ENCODE data around the gene C14orf180.
"Not testable (repeated sequence)": the region's sequence is repeated elsewhere in the genome, so short reads cannot be mapped to it uniquely, and the experiment has no call there.

Gene C14orf180

GRCh38 chr14:104634138-104634760 is 54.7 kb downstream of the C14orf180 start:
- no peak for ATAC-seq
- Mint-ChIP-seq H3K27me3 (peaks cover 13% of the 10 kb centered on the region), H3K9me3 (no peaks in the 10 kb centered on the region), H3K27ac (no peak overlapping the region), H3K4me3 (no peak overlapping the region), H3K4me1 (no peaks in the 10 kb centered on the region)
- no peak for DNase-seq

GRCh38 chr14:104634886-104635570 is 55.5 kb downstream of the C14orf180 start:
- no peak overlapping the region for H3K4me3 Mint-ChIP-seq
- H3K27me3 Mint-ChIP-seq, result peaks cover 21% of the 10 kb centered on the region
- ATAC-seq (peak; percentile 19), DNase-seq (no peak)
- no peak overlapping the region for H3K27ac Mint-ChIP-seq
- H3K4me1 Mint-ChIP-seq, result peaks cover 4% of the 10 kb centered on the region
- H3K9me3 Mint-ChIP-seq, result no peaks in the 10 kb centered on the region

DNA sequence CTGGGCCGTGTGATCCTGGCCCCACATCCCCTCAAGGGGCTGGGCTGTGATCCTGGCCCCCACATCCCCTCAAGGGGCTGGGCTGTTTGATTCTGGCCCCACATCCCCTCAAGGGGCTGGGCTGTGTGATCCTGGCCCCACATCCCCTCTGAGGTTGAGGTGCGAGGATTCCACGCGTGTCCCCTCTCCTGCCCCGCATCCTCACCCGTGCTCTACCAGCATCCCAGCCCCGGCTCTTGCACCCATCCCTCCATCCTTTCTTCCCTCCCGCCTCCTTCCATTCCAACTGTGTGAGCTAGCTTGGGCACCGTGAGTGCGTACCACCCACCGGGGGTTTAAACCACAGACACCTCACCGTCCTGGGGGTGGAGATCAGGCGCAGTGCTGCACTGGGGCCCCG is 56.2 kb downstream of the C14orf180 start:
- Mint-ChIP-seq H3K9me3 (no peaks in the 10 kb centered on the region), H3K27me3 (peaks cover 24% of the 10 kb centered on the region), H3K27ac (no peak overlapping the region), H3K4me3 (no peak overlapping the region), H3K4me1 (peaks cover 6% of the 10 kb centered on the region)
- ATAC-seq, result no peak
- no peak for DNase-seq

GRCh38 chr14:104636131-104636530 is 56.6 kb downstream of the C14orf180 start:
- Mint-ChIP-seq H3K27me3 (peaks cover 24% of the 10 kb centered on the region), H3K9me3 (no peaks in the 10 kb centered on the region), H3K4me3 (no peak overlapping the region), H3K27ac (peak overlapping the region in 1 of 2 donors; percentile 13), H3K4me1 (peaks cover 6% of the 10 kb centered on the region)
- DNase-seq (no peak), ATAC-seq (no peak)

DNA sequence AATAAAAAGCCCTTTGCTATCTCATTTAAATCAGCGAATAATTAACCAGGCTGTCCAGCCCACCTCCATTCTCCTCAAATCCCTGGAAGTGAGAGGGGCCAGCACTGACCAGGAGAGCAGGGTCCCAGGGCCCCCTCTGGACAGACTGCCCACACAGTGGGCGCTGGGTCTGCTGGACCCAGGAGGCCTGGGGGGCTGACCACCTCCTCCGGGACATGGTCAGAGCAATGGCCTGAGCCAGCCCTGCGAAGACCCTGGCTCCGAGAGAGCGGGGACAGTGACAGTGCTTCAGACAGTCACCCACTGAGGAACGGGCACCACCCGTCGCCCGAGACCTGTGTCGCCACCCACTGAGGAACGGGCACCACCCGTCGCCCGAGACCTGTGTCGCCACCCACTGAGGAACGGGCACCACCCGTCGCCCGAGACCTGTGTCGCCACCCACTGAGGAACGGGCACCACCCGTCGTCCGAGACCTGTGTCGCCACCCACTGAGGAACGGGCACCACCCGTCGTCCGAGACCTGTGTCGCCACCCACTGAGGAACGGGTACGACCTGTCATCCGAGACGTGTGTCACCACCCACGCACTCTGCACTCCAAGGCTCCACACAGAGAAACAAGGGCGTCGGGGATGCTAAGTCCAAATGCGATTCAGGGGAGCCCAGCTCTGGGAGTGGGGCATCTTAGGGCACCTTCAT is 57.4 kb downstream of the C14orf180 start:
- not testable (repeated sequence) for ATAC-seq, H3K4me1 Mint-ChIP-seq, H3K27ac Mint-ChIP-seq, DNase-seq, H3K9me3 Mint-ChIP-seq, H3K4me3 Mint-ChIP-seq
- peaks cover 24% of the 10 kb centered on the region for H3K27me3 Mint-ChIP-seq

DNA sequence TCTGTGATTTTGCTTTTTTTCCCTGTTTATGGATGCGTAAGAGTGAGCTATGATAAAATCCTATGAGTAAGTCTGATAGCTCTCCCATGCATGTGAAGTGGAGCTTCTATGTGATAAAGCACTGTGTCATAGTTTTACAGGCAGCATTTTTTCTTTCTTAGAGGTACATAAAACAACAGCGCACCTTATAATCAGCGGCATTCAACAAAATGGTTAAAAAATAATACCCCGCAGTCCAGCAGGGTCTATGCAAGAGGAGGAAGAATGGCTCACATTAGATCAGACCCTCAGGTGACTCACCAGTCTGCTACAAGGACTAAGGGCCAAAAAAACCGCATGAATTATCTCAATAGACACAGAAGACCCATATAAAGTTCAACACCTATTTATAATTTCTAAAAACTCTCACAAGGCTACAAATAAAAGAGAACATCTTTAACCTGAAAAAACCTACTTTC is 58.0 kb downstream of the C14orf180 start:
- Mint-ChIP-seq H3K4me1 (peaks cover 6% of the 10 kb centered on the region), H3K9me3 (no peaks in the 10 kb centered on the region), H3K4me3 (no peak overlapping the region), H3K27ac (no peak overlapping the region), H3K27me3 (peaks cover 24% of the 10 kb centered on the region)
- ATAC-seq, result no peak
- DNase-seq, result no peak

DNA sequence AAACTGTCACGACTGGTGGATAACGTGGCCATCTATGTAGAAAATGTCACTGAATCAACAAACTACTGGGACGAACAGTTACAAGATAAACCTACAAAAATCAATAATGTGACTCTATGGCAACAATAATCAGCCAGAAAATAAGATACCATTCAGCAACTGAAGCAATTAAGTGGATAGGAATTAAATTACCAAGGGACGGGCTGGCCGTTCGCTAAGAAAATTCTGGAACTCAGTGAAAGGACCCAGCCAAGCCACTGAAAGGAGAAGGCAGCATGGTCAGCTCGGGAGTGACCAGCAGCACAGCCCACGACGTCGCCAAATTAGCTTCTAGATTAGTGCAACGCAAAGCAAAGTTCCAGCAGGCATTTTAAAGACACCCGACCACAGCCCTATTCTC is 58.6 kb downstream of the C14orf180 start:
- no peak for DNase-seq
- Mint-ChIP-seq H3K9me3 (no peaks in the 10 kb centered on the region), H3K4me3 (no peak overlapping the region), H3K4me1 (peaks cover 6% of the 10 kb centered on the region), H3K27me3 (peaks cover 24% of the 10 kb centered on the region), H3K27ac (no peak overlapping the region)
- no peak for ATAC-seq

DNA sequence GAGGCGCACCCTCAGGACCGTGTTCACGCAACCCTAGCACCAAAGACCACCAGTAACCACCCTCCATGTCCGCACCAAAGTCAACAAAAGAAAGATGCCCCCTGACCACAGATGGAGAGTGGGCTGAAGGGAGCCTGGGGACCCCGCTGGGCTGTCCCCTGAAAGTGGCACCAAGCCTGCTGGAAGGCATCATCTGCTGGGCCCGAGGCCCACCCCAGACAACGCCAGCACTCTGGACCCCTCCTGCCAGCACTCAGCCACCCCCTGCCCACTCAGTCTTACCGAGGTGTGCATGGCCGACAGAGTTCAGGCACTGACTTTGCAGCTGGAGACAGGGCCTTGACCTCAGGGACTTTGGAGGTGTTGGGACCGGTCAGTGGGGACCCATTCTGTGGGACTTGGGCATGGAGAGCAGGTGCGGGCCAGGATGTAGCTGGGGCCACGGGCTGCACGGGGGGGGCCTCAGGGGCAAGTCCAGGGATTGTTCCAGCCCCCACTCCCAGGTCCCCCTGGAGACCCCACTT is 59.4 kb downstream of the C14orf180 start:
- DNase-seq (no peak), ATAC-seq (no peak)
- peak overlapping the region in 1 of 2 donors; percentile 91 for H3K27ac Mint-ChIP-seq
- H3K4me3 Mint-ChIP-seq, result no peak overlapping the region
- H3K27me3 Mint-ChIP-seq, result peaks cover 24% of the 10 kb centered on the region
- no peaks in the 10 kb centered on the region for H3K9me3 Mint-ChIP-seq
- peaks cover 6% of the 10 kb centered on the region for H3K4me1 Mint-ChIP-seq

DNA sequence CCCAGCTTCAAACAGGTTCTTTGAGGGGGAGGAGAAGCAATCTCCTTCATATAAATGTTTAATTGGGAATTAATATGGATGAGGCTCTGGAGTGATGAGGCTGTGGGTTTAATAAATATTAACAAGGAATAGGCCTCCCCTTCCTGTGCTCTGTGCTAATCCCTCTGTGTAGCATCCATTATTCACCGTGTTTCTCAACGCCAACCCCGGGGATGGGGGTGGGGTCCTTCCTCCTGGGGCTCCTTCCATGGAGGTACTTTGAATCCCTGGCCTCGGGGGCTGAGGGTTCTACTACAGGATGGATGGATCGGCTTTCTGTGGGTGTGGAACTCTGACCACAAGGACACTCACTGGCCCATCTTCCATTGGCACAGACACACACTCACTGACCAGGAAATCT is 59.9 kb downstream of the C14orf180 start:
- H3K27me3 Mint-ChIP-seq, result peaks cover 24% of the 10 kb centered on the region
- peaks cover 6% of the 10 kb centered on the region for H3K4me1 Mint-ChIP-seq
- DNase-seq (no peak), ATAC-seq (no peak)
- no peaks in the 10 kb centered on the region for H3K9me3 Mint-ChIP-seq
- no peak overlapping the region for H3K27ac Mint-ChIP-seq
- no peak overlapping the region for H3K4me3 Mint-ChIP-seq
